GM11168 (cell line): Measurements from ENCODE around the gene NFIL3.
"Not testable (repeated sequence)": the region's sequence is repeated elsewhere in the genome, so short reads cannot be mapped to it uniquely, and the experiment has no call there.

Experiments
- in situ Hi-C: fragments of 300-500 bp; cut with MboI; formaldehyde crosslinking; loops from one replicate; pipeline ENCODE4 v1.12.0; 2022; ENCODE audit warnings: low sequenced_read_pairs; ENCODE audit not compliant: unreplicated experiment

The NFIL3 gene

GRCh38 chr9:91398926-91399325, 24.7 kb downstream of the NFIL3 start:
- in situ Hi-C loops, result no loop called here

GRCh38 chr9:91395553-91396471, 27.8 kb downstream of the NFIL3 start:
- in situ Hi-C loops, result no loop called here

GRCh38 chr9:91395106-91395552, 28.5 kb downstream of the NFIL3 start:
- in situ Hi-C loops, result no loop called here

GRCh38 chr9:91393826-91394225, 29.8 kb downstream of the NFIL3 start:
- in situ Hi-C loops, result no loop called here

GRCh38 chr9:91392435-91392834, 31.2 kb downstream of the NFIL3 start:
- in situ Hi-C loops, result no loop called here

- in situ Hi-C loops, result no loop called here
Observed at GRCh38 chr9:91391818-91392217, 31.8 kb downstream of the NFIL3 start.

GRCh38 chr9:91391412-91391811, 32.2 kb downstream of the NFIL3 start:
- in situ Hi-C loops, result no loop called here

GRCh38 chr9:91389686-91390085, 33.9 kb downstream of the NFIL3 start:
- in situ Hi-C loops, result not testable (repeated sequence)

GRCh38 chr9:91386765-91387164, 36.9 kb downstream of the NFIL3 start:
- in situ Hi-C loops, result no loop called here

GRCh38 chr9:91384954-91385353, 38.7 kb downstream of the NFIL3 start:
- in situ Hi-C loops, result no loop called here

GRCh38 chr9:91383577-91383976, 40.1 kb downstream of the NFIL3 start:
- in situ Hi-C loops, result no loop called here

- in situ Hi-C loops, result no loop called here
Observed at GRCh38 chr9:91382298-91382697, 41.3 kb downstream of the NFIL3 start.

GRCh38 chr9:91379426-91379825, 44.2 kb downstream of the NFIL3 start:
- in situ Hi-C loops, result no loop called here

GRCh38 chr9:91378695-91379127, 44.9 kb downstream of the NFIL3 start:
- in situ Hi-C loops, result no loop called here

- in situ Hi-C loops, result not testable (repeated sequence)
Observed at GRCh38 chr9:91378054-91378453, 45.6 kb downstream of the NFIL3 start.

GRCh38 chr9:91376239-91376638, 47.4 kb downstream of the NFIL3 start:
- in situ Hi-C loops, result no loop called here

GRCh38 chr9:91374939-91375338, 48.7 kb downstream of the NFIL3 start:
- in situ Hi-C loops, result no loop called here

GRCh38 chr9:91371894-91372293, 51.7 kb downstream of the NFIL3 start:
- in situ Hi-C loops, result no loop called here

- in situ Hi-C loops, result not testable (repeated sequence)
Observed at GRCh38 chr9:91370006-91370405, 53.6 kb downstream of the NFIL3 start.

- in situ Hi-C loops, result no loop called here
Observed at GRCh38 chr9:91364702-91365101, 58.9 kb downstream of the NFIL3 start.

- in situ Hi-C loops, result no loop called here
Observed at GRCh38 chr9:91364005-91364404, 59.6 kb downstream of the NFIL3 start.

- in situ Hi-C loops, result no loop called here
Observed at GRCh38 chr9:91362051-91362611, 61.5 kb downstream of the NFIL3 start.
